Activated T-cell treated with anti-CD3 and anti-CD28 coated beads, Interleukin-2, amount 50 U/mL, for 72 hours (primary cell): ENCODE data around the gene ZNF350. TPM values are rescaled to one million over a fixed set of nuclear protein-coding genes. Genes with fewer than 3 reads are reported as not detected.
A peak's percentile ranks its signal among the peaks of the same experiment; 100 is the strongest.
"Not testable (repeated sequence)": the region's sequence is repeated elsewhere in the genome, so short reads cannot be mapped to it uniquely, and the experiment has no call there.

Experiments used
- ATAC-seq, 2 donors: fragments of 150-1000 bp; cut with Tn5 transposase; replicated peaks in 1 of 2; 2 replicates each; pipeline ENCODE4 v1.10.0; 2021; ENCODE audit warnings: moderate library complexity in 2 of 2, mild to moderate bottlenecking in 1 of 2
- DNase-seq, 2 donors: peaks; one replicate each; pipeline ENCODE4 v3.0.0; 2021 to 2022; ENCODE audit warnings: mixed read lengths in 1 of 2
- H3K27ac Mint-ChIP-seq: one replicate; pipeline ENCODE4 v1.8.0; 2022; ENCODE audit warnings: mild to moderate bottlenecking, moderate library complexity, mixed read lengths
- H3K27me3 Mint-ChIP-seq: one replicate; pipeline ENCODE4 v1.8.0; 2022; ENCODE audit warnings: low read depth, mixed read lengths
- H3K36me3 Mint-ChIP-seq, 2 donors: one replicate each; pipeline ENCODE4 v1.8.0; 2022; ENCODE audit warnings: mixed read lengths in 2 of 2, mild to moderate bottlenecking in 1 of 2; ENCODE audit not compliant: insufficient read depth in 2 of 2
- H3K4me1 Mint-ChIP-seq: one replicate; pipeline ENCODE4 v1.8.0; 2022; ENCODE audit warnings: low read depth, mixed read lengths
- H3K4me3 Mint-ChIP-seq, 2 donors: one replicate each; pipeline ENCODE4 v1.8.0; 2022; ENCODE audit warnings: mild to moderate bottlenecking in 2 of 2, mixed read lengths in 2 of 2, moderate library complexity in 2 of 2
- H3K9me3 Mint-ChIP-seq, 2 donors: one replicate each; pipeline ENCODE4 v1.8.0; 2022; ENCODE audit warnings: mixed read lengths in 2 of 2
- total RNA-seq, 2 donors: library from RNA; stranded (reverse); gene quantifications; one replicate each; pipeline ENCODE4 v1.2.3, GENCODE V29; 2022

The ZNF350 gene
- total RNA-seq, 2 donors from 2014 or later, result 10.9 to 15.6 TPM

DNA sequence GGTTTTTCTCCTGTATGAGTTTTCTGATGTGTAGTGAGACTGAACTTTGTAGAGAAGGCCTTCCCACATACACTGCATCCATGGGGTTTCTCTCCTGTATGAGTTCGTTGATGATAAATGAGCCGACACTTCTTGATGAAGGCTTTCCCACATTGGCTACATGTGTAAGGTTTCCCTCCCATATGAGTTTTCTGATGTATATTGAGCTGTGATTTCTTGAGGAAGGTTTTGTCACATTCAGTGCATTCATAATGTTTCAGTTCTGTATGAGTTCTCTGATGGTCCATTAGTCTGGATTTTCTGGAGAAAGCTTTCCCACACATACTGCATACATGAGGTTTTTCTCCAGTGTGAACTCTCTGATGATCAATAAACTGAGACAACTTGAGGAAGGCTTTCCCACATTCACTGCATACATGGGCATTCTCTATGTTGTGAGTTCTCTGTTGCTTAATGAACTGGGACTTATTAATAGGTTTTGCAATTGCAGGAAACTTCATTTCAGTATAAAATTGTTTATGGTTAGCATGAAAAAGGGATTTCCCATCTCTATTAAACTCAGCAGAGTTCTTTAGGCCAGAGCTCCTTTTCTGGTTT, 7.5 kb upstream of the ZNF350 start:
- H3K27ac Mint-ChIP-seq, result no peak overlapping the region
- ATAC-seq (no peak), DNase-seq (no peak)
- H3K4me3 Mint-ChIP-seq, result no peak overlapping the region
- H3K36me3 Mint-ChIP-seq, result peaks cover 40 to 82% of the 10 kb centered on the region in 2 donors
- peaks cover 25 to 33% of the 10 kb centered on the region in 2 donors for H3K9me3 Mint-ChIP-seq
- H3K27me3 Mint-ChIP-seq, result no peaks in the 10 kb centered on the region
- H3K4me1 Mint-ChIP-seq, result no peaks in the 10 kb centered on the region

DNA sequence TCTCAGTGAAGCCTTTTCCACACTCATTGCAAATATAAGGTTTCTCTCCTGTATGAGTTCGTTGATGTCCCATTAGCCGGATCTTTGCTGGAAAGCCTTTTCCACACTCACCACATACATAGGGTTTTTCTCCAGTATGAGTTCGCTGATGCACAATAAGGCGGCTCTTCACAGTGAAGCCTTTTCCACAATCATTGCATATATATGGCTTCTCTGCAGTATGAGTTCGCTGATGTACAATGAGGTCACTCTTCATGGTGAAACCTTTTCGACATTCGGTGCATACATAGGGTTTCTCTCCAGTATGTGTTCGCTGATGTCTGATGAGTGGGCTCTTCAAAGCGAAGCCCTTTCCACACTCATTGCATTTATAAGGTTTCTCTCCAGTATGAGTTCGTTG, 6.8 kb upstream of the ZNF350 start:
- no peak for DNase-seq
- no peak for ATAC-seq
- peaks cover 29 to 36% of the 10 kb centered on the region in 2 donors for H3K9me3 Mint-ChIP-seq
- peaks cover 40 to 82% of the 10 kb centered on the region in 2 donors for H3K36me3 Mint-ChIP-seq
- H3K4me3 Mint-ChIP-seq, result no peak overlapping the region
- H3K27ac Mint-ChIP-seq, result no peak overlapping the region
- H3K4me1 Mint-ChIP-seq, result no peaks in the 10 kb centered on the region
- H3K27me3 Mint-ChIP-seq, result no peaks in the 10 kb centered on the region

DNA sequence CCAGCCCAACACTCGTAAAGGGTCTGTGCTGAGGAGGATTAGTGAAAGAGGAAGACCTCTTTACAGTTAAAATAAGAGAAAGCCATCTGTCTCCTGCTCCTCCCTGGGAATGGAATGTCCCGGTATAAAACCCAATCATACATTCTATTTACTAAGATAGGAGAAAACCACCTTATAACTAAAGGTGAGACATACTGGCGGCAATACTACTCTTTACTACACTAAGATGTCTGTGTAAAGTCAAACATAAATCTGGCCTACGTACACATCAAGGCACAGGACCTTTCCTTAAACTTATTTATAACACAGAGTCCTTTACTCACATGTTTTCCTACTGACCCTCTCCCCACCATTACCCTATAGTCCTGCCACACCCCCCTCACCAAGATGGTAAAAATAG, 3.3 kb downstream of the ZNF350 start:
- peaks cover 48 to 68% of the 10 kb centered on the region in 2 donors for H3K36me3 Mint-ChIP-seq
- peaks cover 17% of the 10 kb centered on the region for H3K4me1 Mint-ChIP-seq
- no peak overlapping the region for H3K27ac Mint-ChIP-seq
- H3K27me3 Mint-ChIP-seq, result no peaks in the 10 kb centered on the region
- DNase-seq (no peak), ATAC-seq (no peak)
- H3K9me3 Mint-ChIP-seq, result peaks cover 27 to 32% of the 10 kb centered on the region in 2 donors
- H3K4me3 Mint-ChIP-seq, result no peak overlapping the region

DNA sequence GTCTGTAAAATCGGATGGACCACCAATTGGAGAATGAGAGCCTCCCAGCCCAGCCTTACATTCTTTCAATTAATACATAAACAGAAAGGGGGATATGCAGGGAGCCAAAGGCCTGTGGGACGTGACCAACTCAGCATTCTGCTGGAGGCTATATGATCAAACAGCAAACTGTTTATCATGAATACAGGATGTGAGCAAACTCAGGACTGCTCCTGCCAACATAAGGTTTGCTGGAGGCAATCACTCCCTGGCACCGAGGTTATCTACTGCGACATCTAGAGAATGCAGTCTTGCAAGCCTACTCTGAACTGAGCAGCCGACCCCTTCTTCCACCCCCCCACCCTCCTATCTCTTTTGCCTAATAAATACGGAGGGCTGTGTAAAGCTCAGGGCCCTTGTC, 5.7 kb downstream of the ZNF350 start:
- H3K36me3 Mint-ChIP-seq, result peaks cover 51 to 68% of the 10 kb centered on the region in 2 donors
- H3K27ac Mint-ChIP-seq, H3K4me1 Mint-ChIP-seq, H3K27me3 Mint-ChIP-seq, H3K4me3 Mint-ChIP-seq, ATAC-seq, DNase-seq: not testable (repeated sequence)
- peaks cover 21 to 34% of the 10 kb centered on the region in 2 donors for H3K9me3 Mint-ChIP-seq

DNA sequence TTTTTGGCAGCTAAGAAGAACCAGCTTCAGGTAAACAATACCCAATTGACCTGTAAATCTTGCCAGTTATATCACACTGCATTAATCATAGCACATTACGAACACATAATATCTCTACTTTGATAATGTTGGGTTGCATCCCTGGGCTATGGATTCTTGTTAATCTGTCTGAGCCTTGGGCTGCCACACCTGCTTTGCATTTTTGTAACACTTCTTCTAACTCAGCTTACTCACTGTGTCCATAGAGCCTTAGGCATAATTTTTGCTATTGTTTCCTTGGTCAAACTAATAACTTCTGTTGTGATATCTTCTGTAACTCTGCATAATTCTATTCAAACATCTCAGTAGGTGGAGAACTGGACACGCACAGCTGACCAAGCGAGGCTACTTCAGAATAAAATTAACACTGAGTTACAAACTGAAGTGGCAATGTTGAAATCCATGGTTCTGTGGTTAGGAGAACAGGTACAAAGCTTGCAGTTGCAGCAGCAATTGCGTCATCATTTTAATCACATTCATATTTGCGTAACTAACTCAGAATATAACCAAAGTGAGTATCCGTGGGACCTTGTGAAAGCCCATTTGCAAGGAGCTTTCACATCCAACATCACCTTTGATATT, 6.4 kb downstream of the ZNF350 start:
- H3K36me3 Mint-ChIP-seq, result peaks cover 50 to 65% of the 10 kb centered on the region in 2 donors

DNA sequence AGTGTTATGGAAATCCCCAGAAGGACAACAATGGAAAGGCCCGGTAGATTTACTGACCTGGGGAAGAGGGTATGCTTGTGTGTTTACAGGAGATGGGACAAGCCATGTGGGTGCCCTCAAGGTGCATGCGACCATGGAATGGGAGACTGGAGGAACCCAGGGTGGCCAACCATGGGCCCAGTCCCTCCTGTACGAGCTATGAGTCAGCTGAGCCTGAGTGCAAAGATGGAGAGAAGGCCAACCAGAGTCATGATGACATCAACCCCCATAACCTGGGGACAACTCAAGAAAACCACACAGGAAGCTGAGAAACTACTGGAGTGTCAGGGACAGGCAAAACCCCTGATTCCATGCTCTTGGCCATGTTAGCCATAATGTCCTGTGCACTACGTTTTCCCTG, 7.8 kb downstream of the ZNF350 start:
- peaks cover 56 to 71% of the 10 kb centered on the region in 2 donors for H3K36me3 Mint-ChIP-seq
- peaks cover 9% of the 10 kb centered on the region for H3K4me1 Mint-ChIP-seq
- no peaks in the 10 kb centered on the region for H3K27me3 Mint-ChIP-seq
- DNase-seq, result no peak
- H3K27ac Mint-ChIP-seq, result no peak overlapping the region
- no peak overlapping the region for H3K4me3 Mint-ChIP-seq
- H3K9me3 Mint-ChIP-seq, result peaks cover 23 to 42% of the 10 kb centered on the region in 2 donors
- no peak for ATAC-seq

More for the DNA sequence above, 6.4 kb downstream of the ZNF350 start:
- Mint-ChIP-seq H3K4me1 (peaks cover 9% of the 10 kb centered on the region), H3K27me3 (no peaks in the 10 kb centered on the region), H3K9me3 (peaks cover 21 to 36% of the 10 kb centered on the region in 2 donors), H3K27ac (no peak overlapping the region), H3K4me3 (no peak overlapping the region)
- DNase-seq, result no peak
- ATAC-seq, result no peak

DNA sequence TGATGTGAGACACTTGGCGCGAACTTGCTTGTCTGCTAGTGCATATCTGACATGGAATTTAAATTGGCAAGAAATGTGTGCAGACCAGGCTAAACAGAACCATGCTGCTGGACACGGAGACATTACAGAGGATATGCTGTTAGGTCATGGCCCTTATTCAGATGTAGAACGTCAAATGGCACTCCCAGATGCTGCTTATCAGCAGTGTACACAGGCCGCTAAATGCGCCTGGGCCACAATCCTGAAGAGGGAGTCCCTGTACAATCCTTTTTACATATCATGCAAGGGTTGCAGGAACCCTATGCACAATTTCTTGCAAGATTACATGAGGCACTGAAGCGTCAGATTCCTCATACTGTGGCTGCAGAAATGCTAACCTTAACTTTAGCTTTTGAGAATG, 9.3 kb downstream of the ZNF350 start:
- ATAC-seq, result no peak
- H3K9me3 Mint-ChIP-seq, result peaks cover 18 to 42% of the 10 kb centered on the region in 2 donors

DNA sequence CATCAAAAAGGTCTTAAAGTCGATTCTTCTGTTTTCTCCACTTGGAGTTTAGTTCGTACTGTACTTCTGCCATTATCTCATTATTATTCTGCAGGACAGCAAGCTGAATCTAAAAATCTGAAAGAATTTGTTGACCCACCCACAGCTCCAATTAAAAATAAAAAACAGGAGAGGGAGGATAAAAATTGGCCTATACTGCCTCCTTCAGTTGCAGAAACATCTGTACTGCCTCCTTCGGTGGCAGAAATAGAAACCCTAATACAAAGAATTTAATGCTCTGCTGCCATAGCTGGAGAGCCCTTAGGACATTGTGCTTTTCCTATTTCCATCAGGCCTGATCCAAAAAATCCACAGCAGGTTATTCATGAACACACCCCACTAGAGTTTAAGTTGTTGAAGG, 9.8 kb downstream of the ZNF350 start:
- Mint-ChIP-seq H3K36me3 (peaks cover 58 to 78% of the 10 kb centered on the region in 2 donors), H3K4me1 (peaks cover 9% of the 10 kb centered on the region), H3K27ac (no peak overlapping the region), H3K9me3 (peaks cover 20 to 43% of the 10 kb centered on the region in 2 donors), H3K27me3 (no peaks in the 10 kb centered on the region), H3K4me3 (no peak overlapping the region)
- ATAC-seq, result no peak
- DNase-seq, result no peak

More for the DNA sequence above, 9.3 kb downstream of the ZNF350 start:
- Mint-ChIP-seq H3K27me3 (no peaks in the 10 kb centered on the region), H3K36me3 (peaks cover 57 to 73% of the 10 kb centered on the region in 2 donors), H3K27ac (no peak overlapping the region), H3K4me1 (peaks cover 9% of the 10 kb centered on the region), H3K4me3 (no peak overlapping the region)
- no peak for DNase-seq

DNA sequence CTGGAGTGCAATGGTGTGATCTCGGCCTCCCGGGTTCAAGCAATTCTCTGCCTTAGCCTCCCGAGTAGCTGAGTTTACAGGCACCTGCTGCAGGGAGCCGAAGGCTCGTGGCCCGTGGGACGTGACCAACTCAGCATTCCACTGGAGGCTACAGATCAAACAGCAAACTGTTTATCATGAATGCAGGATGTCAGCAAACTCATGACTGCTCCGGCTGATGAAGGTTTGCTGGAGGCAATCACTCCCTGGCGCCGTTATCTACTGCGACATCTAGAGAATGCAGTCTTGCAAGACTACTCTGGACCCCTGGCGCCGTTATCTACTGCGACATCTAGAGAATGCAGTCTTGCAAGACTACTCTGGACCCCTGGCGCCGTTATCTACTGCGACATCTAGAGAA, 10.9 kb downstream of the ZNF350 start:
- not testable (repeated sequence) for ATAC-seq, H3K27me3 Mint-ChIP-seq, H3K4me1 Mint-ChIP-seq, H3K27ac Mint-ChIP-seq, DNase-seq, H3K4me3 Mint-ChIP-seq
- H3K36me3 Mint-ChIP-seq, result peaks cover 58 to 81% of the 10 kb centered on the region in 2 donors
- H3K9me3 Mint-ChIP-seq, result peaks cover 17 to 42% of the 10 kb centered on the region in 2 donors

DNA sequence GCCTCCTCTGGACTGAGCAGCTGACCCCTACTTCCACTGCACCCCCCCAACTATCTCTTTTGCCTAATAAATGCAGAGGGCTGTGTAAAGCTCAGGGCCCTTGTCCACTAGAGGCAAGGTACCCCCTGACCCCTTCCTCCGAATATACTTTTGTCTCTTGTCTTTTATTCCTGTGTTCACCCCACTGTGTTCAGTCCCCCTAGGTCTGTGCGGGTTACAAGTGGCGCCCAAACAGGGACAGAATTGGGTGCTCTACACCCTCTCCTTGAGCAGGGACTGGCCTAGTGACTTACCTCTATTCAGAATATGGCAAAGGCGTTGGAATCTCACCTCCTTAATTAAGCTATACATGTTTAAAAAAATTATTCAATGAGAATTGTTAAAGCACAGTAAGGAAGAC, 15.0 kb downstream of the ZNF350 start:
- Mint-ChIP-seq H3K27me3 (no peaks in the 10 kb centered on the region), H3K4me3 (no peak overlapping the region), H3K27ac (peak overlapping the region; percentile 45), H3K36me3 (peaks cover 53 to 80% of the 10 kb centered on the region in 2 donors), H3K9me3 (peaks cover 22 to 38% of the 10 kb centered on the region in 2 donors), H3K4me1 (no peaks in the 10 kb centered on the region)
- ATAC-seq, result no peak
- DNase-seq, result peak; percentile 20 to 23

DNA sequence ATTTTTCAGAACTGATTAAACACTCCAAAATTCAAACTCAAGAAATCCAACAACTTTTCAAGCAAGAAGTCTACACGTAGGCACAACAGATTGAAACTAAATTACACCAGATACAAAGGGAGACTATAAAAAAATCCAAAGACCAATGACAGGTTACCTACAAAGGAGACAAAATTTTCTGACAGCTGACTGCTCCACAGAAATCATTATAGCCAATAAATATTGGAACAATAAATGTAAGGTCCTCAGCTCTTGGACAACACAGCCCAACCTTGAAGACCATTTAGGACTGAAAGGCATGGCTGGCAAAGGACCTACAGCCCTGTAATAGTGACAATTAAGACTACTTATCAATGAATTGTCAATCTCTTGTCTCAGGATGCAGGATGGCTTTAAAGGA, 15.9 kb downstream of the ZNF350 start:
- Mint-ChIP-seq H3K36me3 (peaks cover 51 to 84% of the 10 kb centered on the region in 2 donors), H3K4me1 (no peaks in the 10 kb centered on the region), H3K27ac (no peak overlapping the region), H3K4me3 (no peak overlapping the region), H3K9me3 (peaks cover 19 to 36% of the 10 kb centered on the region in 2 donors), H3K27me3 (no peaks in the 10 kb centered on the region)
- ATAC-seq (no peak), DNase-seq (no peak)

DNA sequence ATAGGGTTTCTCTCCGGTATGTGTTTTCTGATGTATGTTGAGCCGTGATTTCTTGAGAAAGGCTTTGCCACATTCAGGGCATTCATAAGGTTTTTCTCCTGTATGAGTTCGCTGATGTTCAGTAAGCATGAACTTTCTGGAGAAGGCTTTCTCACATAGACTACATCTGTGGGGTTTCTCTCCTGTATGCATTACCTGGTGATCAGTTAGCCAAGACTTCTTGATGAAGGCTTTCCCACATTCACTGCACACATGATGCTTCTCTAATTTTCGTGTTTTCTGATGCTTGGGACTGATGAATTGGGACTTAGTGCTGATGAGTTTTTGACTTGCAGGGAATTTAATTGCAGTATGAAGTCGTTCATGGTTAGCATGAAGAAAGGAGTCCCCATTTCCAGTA, 21.1 kb downstream of the ZNF350 start:
- no peak for DNase-seq
- no peak overlapping the region for H3K4me3 Mint-ChIP-seq
- H3K27ac Mint-ChIP-seq, result no peak overlapping the region
- H3K4me1 Mint-ChIP-seq, result no peaks in the 10 kb centered on the region
- peaks cover 46 to 70% of the 10 kb centered on the region in 2 donors for H3K36me3 Mint-ChIP-seq
- peaks cover 35 to 42% of the 10 kb centered on the region in 2 donors for H3K9me3 Mint-ChIP-seq
- ATAC-seq, result no peak
- H3K27me3 Mint-ChIP-seq, result no peaks in the 10 kb centered on the region

DNA sequence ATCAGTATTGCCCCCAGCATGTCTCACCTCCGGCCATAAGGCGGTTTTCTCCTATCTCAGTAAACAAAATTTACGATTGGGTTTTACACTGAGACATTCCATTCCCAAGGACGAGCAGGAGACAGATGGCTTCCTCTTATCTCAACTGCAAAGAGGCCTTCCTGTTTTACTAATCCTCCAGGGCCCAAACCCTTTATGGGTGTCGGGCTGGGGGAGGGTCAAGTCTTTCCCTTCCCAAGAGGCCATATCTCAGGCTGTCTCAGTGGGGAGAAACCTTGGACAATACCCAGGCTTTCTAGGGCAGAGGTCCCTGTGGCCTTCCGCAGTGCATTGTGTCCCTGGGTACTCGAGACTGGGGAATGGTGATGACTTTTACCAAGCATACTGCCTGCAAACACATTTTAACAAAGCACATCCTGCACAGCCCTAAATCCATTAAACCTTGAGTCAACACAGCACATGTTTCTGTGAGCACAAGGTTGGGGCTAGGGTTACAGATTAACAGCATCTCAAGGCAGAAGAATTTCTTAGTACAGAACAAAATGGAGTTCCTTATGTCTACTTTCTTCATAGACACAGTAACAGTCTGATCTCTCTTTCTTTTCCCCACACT, 25.9 kb downstream of the ZNF350 start:
- H3K27me3 Mint-ChIP-seq, H3K27ac Mint-ChIP-seq, ATAC-seq, H3K4me3 Mint-ChIP-seq, DNase-seq, H3K4me1 Mint-ChIP-seq: not testable (repeated sequence)
- H3K36me3 Mint-ChIP-seq, result peaks cover 33 to 44% of the 10 kb centered on the region in 2 donors
- peaks cover 42 to 45% of the 10 kb centered on the region in 2 donors for H3K9me3 Mint-ChIP-seq
